ENCODE data around the gene OSBPL3.

Gene OSBPL3

DNA sequence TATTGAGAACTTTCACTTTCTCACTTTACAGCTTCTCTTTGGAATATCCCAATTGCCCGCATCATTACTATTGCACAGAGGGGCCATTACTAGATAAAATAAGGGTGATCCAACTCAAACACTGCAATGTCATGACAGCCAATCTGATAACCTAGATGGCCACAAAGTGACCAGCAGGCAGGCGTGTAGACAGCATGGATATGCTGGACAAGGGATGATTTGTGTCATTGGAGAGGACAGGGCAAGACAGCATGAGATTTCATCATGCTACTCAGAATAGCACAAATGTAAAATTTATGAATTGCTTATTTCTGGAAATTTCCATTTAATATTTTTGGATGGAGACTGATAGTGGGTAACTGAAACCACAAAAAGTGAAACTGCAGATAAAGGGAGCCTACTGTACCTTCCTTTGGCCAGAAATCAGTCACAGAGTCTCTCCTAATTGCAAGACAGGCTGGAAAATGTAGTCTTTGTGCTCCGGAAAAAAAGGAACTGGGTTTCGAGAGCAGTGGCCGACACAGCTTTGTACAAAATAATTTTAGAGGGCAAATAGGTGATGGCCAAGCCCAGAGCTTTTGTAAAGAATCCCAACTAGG is 216.6 kb downstream of the OSBPL3 start:
- DNase-seq (no peak), ATAC-seq (replicated peaks) (no peak)
- H3K4me1 Mint-ChIP-seq (ENCODE audit: low read depth in 2 of 2) = no peaks in the 10 kb centered on the region
- no peak overlapping the region for H3K27ac Mint-ChIP-seq
- peaks cover 83 to 88% of the 10 kb centered on the region in 2 donors for H3K27me3 Mint-ChIP-seq
- H3K36me3 Mint-ChIP-seq (ENCODE audit: insufficient read depth) = no peaks in the 10 kb centered on the region
- no peaks in the 10 kb centered on the region for H3K9me3 Mint-ChIP-seq
- no peak overlapping the region for H3K4me3 Mint-ChIP-seq

DNA sequence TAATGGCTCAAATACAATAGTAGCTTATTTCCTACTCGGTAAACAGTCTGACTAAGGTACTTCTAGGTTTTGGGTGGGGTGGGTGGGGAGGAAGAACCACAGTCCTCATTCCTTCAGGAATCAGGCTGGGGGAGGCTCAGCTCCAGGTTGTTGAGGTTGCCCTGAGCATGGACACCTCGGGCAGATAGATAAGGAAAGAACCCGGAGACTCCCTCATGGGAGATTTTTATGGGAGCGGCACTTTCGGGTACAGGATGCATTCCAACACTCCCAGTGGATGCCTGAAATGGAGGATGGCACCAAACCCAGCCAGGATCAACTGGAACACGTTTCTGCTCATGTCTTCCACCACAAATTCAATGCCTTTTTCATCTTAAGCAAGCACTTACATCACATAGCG is 217.2 kb downstream of the OSBPL3 start:
- no peaks in the 10 kb centered on the region for H3K9me3 Mint-ChIP-seq
- H3K4me1 Mint-ChIP-seq (ENCODE audit: low read depth in 2 of 2) = no peaks in the 10 kb centered on the region
- peaks cover 83 to 88% of the 10 kb centered on the region in 2 donors for H3K27me3 Mint-ChIP-seq
- ATAC-seq (replicated peaks) = no peak
- H3K4me3 Mint-ChIP-seq = no peak overlapping the region
- DNase-seq = no peak
- H3K27ac Mint-ChIP-seq = no peak overlapping the region
- H3K36me3 Mint-ChIP-seq (ENCODE audit: insufficient read depth) = no peaks in the 10 kb centered on the region

DNA sequence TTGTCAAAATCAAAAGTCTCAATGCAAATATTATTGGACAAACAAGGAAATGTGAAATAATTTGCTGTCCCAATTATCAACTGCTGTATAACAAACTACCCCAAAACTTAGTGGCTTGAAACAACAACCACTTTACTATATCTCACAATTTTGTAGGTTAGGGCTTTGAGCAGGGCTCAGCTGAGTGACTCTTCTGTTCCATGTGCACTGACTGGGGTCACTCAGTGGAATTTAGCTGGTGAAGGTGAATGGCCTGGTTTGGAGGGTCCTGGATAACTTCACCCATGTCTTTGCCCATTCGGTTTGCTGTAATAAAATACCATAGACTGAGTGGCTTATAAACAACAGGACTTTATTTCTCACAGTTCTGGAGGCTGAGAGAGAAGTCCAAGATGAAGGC is 219.0 kb downstream of the OSBPL3 start:
- H3K27me3 Mint-ChIP-seq = peaks cover 85 to 92% of the 10 kb centered on the region in 2 donors
- no peaks in the 10 kb centered on the region for H3K36me3 Mint-ChIP-seq (ENCODE audit: insufficient read depth)
- no peaks in the 10 kb centered on the region for H3K9me3 Mint-ChIP-seq
- no peak for DNase-seq
- H3K4me3 Mint-ChIP-seq = no peak overlapping the region
- H3K27ac Mint-ChIP-seq = no peak overlapping the region
- ATAC-seq (replicated peaks) = no peak
- H3K4me1 Mint-ChIP-seq (ENCODE audit: low read depth in 2 of 2) = peaks cover 7 to 8% of the 10 kb centered on the region in 2 donors

DNA sequence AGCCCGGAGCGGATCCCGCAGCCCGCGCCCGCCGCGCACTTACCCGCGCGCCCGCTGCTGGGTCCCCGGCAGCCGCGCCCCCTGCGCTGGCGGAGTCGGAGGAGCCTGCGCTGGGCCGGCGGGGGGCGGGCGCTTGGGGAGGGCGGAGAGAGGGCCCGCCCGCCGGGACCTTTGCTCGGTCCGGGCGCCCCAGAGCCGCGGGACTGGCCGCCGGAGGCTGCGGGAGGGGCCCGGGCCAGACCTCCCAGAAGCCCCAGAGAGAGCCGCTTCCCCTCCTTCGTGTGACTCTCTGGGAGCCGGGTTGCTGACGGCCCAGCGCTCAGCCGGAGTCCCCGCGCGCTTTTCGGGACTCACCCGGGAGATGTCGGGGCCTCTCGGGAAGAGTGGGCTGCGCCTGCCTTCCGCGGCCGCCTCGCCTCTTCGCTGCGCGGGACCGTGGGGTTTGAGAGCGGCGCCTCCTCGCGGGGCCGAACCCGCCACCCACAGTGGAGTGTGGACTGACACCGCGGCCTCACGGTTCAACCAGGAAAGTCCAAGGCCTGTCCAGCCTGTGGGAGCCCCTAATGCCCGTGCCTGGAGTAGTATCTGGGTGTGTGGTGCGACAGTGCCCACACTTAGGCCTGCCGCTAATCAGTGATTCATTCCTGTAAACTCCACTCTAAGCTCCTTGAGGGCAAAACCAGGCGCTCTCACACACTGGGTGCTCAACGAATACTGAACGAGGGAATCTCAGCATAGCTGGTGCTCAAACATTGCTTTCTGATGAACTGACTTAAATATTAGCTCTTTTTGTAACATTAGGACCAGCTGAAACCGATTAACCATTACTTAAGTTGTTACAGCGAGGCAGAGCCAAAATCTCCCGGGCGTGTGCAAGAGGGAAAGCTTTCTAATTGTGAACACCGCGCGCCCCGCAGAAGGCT is 222.4 kb downstream of the OSBPL3 start, which contains the start of gene GSDME:
Gene GSDME (minus strand): TSS at position 112 of the 923 bp plus-strand sequence. CDS start 7,690 bp downstream, outside the sequence.
- peaks cover 9 to 11% of the 10 kb centered on the region in 2 donors for H3K4me1 Mint-ChIP-seq (ENCODE audit: low read depth in 2 of 2)
- H3K9me3 Mint-ChIP-seq = no peaks in the 10 kb centered on the region
- peaks cover 73 to 81% of the 10 kb centered on the region in 2 donors for H3K27me3 Mint-ChIP-seq
- H3K4me3 Mint-ChIP-seq = peak within 1 kb of the TSS; percentile 87 to 88
- peak in 2 of 3 experiments; percentile 6 to 8 for DNase-seq
- no peaks in the 10 kb centered on the region for H3K36me3 Mint-ChIP-seq (ENCODE audit: insufficient read depth)
- ATAC-seq (replicated peaks) = peak; percentile 74
- H3K27ac Mint-ChIP-seq = peak within 1 kb of the TSS in 1 of 2 donors; percentile 48

DNA sequence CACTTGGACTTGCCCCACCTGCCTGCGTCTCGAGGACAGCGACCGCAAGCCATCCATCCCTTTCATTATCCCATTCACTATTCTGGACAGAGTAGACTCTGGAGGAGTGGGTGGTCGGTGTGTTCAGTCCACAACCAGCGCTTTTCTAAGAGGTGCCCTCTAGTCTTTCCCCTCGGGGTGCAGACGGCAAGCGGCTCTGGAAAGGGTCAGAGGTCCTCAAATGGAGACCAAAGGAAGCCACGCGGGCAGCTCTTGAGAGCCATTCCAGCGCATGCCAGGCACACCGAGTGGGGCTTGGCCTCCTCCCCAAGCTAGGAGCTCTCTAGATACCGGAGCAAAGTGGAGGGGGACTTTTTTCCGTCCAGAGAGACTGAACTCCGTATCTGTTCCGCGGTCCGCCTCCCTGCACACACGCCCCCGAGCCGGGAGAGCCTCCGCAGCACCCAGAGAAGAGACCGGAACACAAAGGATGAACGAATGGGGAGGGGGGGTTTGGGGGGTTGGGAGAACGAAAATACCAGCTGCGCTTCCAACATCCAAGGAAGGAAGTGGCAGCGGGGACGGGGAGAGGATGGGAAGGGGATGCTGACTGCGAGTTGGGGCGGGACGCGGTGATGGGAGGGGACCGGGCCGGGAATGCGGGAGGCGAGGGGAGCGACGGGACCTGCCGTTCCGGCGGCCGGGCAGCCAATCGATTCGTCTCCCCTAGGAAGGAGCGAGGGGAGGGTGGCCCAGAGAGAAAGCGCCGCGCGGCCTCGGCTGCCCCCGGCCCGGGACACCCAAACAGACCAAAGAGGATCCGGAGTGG is 223.2 kb downstream of the OSBPL3 start:
- DNase-seq = no peak
- peaks cover 71 to 81% of the 10 kb centered on the region in 2 donors for H3K27me3 Mint-ChIP-seq

DNA sequence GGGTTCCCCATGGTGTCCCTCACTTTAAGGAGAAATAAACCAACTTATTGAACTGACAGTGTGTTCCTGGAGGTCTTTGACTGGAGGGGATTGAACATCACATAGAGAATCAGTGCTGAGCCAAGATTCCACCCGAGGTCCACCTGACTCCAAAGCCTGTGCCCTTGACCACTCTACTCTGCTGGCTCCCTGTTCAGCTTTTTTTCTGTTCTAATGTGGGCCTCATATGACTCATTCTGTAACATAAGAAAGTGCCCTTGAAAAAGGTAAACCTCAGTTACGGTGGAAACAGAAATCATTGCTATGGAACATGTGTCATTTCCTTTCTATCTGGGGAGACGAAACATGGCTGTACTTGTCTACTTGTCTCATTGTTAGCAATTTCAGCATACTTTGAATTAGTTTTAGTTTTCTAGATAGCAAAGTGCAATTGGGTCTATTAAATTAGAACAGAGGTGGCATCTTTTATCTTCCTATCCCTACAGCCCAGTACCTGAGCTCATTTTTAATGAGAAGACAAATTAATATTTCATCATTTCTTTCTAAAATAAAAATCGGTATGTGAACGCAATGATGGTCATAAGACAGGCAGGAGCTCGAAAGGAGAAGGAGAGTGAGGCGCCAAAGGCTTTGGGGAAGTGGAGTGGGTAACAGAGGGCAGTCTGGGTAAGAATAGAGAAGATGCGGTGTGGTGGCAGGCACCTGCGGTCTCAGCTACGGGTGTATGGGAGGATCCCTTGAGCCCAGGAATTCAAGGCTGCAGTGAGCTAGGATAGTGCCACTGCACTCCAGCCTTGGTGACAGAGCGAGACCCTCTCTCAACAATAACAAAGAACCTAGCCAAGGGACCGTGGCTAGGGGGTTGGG is 224.2 kb downstream of the OSBPL3 start:
- DNase-seq (no peak), ATAC-seq (replicated peaks) (peak; percentile 16)
- peak overlapping the region; percentile 87 to 88 for H3K4me3 Mint-ChIP-seq
- peaks cover 61 to 73% of the 10 kb centered on the region in 2 donors for H3K27me3 Mint-ChIP-seq
- no peaks in the 10 kb centered on the region for H3K36me3 Mint-ChIP-seq (ENCODE audit: insufficient read depth)
- no peaks in the 10 kb centered on the region for H3K9me3 Mint-ChIP-seq
- H3K27ac Mint-ChIP-seq = peak overlapping the region in 1 of 2 donors; percentile 21
- peaks cover 9 to 11% of the 10 kb centered on the region in 2 donors for H3K4me1 Mint-ChIP-seq (ENCODE audit: low read depth in 2 of 2)

More for the DNA sequence above, 223.2 kb downstream of the OSBPL3 start:
- Mint-ChIP-seq H3K4me3 (peak overlapping the region; percentile 87 to 88), H3K4me1 (ENCODE audit: low read depth in 2 of 2) (peaks cover 9 to 11% of the 10 kb centered on the region in 2 donors), H3K9me3 (no peaks in the 10 kb centered on the region), H3K27ac (peak overlapping the region in 1 of 2 donors; percentile 48), H3K36me3 (ENCODE audit: insufficient read depth) (no peaks in the 10 kb centered on the region)
- peak; percentile 29 for ATAC-seq (replicated peaks)

DNA sequence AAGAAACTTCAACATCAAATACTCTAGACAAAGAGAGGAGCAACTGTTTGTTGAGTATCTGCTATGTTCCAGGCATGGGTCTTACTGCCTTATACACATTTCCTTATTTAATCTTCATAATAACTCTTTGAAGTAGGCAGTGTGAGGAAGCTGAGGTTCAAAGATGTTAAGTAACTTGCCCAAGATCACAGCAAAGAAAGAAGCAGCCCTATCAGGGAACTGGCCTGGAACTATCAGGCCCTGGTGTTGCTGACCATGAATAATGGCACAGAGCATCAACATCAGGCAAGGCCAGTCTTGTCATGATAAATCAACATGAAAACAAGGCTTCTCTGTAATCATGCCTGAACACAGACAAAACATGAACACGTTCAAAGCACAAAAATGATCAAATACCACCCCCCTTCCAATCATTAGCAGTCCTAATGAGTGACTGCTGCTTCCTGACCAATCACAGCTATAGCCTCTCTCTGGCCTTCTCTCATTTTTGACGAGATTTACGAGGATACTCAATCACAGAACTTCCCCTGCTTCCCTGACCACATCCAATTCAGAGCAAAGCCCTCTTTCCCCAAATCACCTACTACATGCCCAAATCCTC is 225.0 kb downstream of the OSBPL3 start:
- Mint-ChIP-seq H3K36me3 (ENCODE audit: insufficient read depth) (no peaks in the 10 kb centered on the region), H3K27me3 (peaks cover 59 to 72% of the 10 kb centered on the region in 2 donors), H3K27ac (peak overlapping the region in 1 of 2 donors; percentile 21), H3K4me3 (no peak overlapping the region), H3K4me1 (ENCODE audit: low read depth in 2 of 2) (peaks cover 9 to 11% of the 10 kb centered on the region in 2 donors), H3K9me3 (no peaks in the 10 kb centered on the region)
- no peak for ATAC-seq (replicated peaks)
- no peak for DNase-seq

DNA sequence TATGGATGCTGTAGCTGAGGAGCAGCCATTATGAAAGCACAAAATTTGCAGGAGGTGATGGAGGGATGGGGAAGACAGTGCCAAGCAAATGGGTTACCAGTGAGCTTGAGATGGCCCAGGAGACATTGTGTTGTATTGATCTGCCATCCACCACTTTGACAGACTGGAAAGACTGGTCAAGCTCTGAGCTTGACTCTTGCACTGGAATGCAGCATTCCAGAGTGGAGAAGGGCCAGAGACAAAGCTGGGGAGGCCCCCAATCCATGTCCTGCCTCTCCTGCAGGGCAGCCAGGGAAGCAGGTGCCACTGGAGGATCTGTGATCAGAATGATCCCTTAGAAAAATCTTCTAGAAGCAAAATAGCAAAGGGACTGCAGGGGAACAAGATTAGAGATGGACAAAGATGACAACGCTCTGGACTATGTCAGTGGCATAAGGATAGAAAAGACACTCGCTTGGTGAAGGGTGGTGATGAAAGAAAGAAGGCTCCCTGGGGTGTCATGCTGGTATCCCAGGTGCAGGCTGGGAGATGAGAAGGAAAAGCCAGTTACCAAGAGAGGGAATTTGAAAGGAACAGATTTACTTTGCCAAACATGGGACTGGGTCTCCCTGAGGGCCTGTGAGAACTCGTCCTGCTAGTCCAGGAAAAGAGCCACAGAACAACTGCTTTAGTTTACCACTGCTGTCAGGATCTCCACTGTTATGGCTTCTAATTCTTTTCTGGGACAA is 227.7 kb downstream of the OSBPL3 start:
- no peak for ATAC-seq (replicated peaks)
- DNase-seq = no peak
- no peaks in the 10 kb centered on the region for H3K36me3 Mint-ChIP-seq (ENCODE audit: insufficient read depth)
- H3K4me1 Mint-ChIP-seq (ENCODE audit: low read depth in 2 of 2) = peaks cover 9 to 11% of the 10 kb centered on the region in 2 donors
- no peaks in the 10 kb centered on the region for H3K9me3 Mint-ChIP-seq
- H3K27ac Mint-ChIP-seq = no peak overlapping the region
- peaks cover 48 to 66% of the 10 kb centered on the region in 2 donors for H3K27me3 Mint-ChIP-seq
- H3K4me3 Mint-ChIP-seq = no peak overlapping the region

DNA sequence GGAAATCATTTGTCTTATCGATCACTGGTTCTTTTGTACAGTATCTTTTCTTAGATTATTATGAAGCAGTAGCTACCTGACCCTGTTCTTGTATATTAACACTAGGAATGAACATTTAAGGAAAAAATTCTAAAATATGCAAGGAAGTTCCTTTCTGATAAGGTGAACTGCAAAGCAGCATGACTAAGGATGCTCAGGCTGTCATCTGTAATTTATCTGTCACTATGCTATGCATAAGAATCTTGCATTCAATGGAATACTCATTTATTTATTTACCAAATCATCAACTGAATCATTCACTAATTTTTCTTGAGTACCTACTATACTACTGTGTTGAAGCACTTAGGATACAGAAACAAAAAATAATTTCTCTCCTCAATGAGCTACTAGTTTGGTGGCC is 228.5 kb downstream of the OSBPL3 start:
- DNase-seq (no peak), ATAC-seq (replicated peaks) (no peak)
- Mint-ChIP-seq H3K4me1 (ENCODE audit: low read depth in 2 of 2) (peaks cover 5 to 7% of the 10 kb centered on the region in 2 donors), H3K9me3 (no peaks in the 10 kb centered on the region), H3K27me3 (peaks cover 41 to 67% of the 10 kb centered on the region in 2 donors), H3K36me3 (ENCODE audit: insufficient read depth) (no peaks in the 10 kb centered on the region), H3K4me3 (no peak overlapping the region), H3K27ac (no peak overlapping the region)

DNA sequence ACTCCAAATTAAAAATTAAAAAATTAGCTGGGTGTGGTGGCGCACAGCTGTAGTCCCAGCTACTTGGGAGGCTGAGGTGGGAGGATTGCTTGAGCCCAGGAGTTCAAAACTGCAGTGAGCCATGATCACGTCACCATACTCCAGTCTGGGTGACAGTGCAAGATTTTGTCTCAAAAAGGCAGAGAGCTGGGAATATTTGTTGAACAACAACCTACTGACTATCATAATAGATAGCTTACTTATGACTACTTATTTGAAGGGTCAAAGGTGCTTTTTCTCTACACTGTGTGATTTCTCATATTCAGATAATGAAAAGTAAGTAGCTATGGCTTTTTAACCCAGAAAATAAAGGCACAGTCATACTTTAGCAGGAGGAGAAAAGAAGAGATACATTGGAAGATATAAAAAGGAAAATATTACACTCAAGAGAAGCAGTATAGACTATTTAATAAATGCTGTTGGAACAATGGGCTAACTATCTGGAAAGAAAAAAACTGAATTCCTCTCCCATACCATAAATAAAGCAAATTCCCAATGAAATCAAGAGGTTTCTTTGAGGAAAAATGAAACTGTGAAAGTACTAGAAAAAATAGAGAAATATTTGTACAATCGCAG is 229.4 kb downstream of the OSBPL3 start:
- Mint-ChIP-seq H3K4me3 (no peak overlapping the region), H3K9me3 (no peaks in the 10 kb centered on the region), H3K27ac (no peak overlapping the region), H3K36me3 (ENCODE audit: insufficient read depth) (no peaks in the 10 kb centered on the region), H3K27me3 (peaks cover 32 to 67% of the 10 kb centered on the region in 2 donors), H3K4me1 (ENCODE audit: low read depth in 2 of 2) (peaks cover 0 to 2% of the 10 kb centered on the region in 2 donors)
- DNase-seq (no peak), ATAC-seq (replicated peaks) (no peak)

DNA sequence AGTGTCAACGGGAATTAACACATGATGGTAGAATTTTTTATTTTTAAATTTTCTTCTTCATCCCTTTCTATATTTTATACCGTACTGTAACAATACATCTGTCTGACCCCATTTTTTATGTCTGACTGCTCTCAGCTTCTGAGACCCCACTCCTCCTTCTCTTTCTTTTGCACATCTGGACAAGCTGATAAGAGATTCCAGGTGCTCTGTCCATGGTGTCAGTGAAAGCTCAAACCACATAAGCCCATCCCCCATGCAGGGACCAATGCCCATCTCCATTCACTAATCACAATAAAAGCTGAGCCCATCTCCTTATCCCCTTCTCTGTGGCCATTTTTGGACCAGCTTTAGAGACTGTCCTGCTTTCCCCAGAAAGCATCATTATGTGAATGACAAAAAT is 231.5 kb downstream of the OSBPL3 start:
- Mint-ChIP-seq H3K36me3 (ENCODE audit: insufficient read depth) (no peaks in the 10 kb centered on the region), H3K4me1 (ENCODE audit: low read depth in 2 of 2) (no peaks in the 10 kb centered on the region), H3K27me3 (peaks cover 46 to 76% of the 10 kb centered on the region in 2 donors), H3K9me3 (no peaks in the 10 kb centered on the region), H3K27ac (no peak overlapping the region), H3K4me3 (no peak overlapping the region)
- no peak for ATAC-seq (replicated peaks)
- no peak for DNase-seq
